K562 (cell line): ENCODE measurements around the gene COASY. TPM values are rescaled to one million over a fixed set of nuclear protein-coding genes. Genes with fewer than 3 reads are reported as not detected.
A peak's percentile ranks its signal among the peaks of the same experiment; 100 is the strongest.

Experiments used
- E2F3 ChIP-seq: fragments of 250-450 bp; sonication (Bioruptor Pico); IDR thresholded peaks from 2 replicates; pipeline ENCODE4 v1.4.0; 2020; ENCODE audit warnings: mild to moderate bottlenecking
- KLF6 ChIP-seq: fragments of 250-450 bp; sonication (Bioruptor Pico); IDR thresholded peaks from 2 replicates; pipeline ENCODE4 v1.4.0; 2020; ENCODE audit warnings: mild to moderate bottlenecking, moderate library complexity, borderline replicate concordance
- MEF2A ChIP-seq: IDR thresholded peaks from 2 replicates; pipeline ENCODE4 v1.6.1; 2011; ENCODE audit warnings: low read depth, mild to moderate bottlenecking, low read length, moderate library complexity; ENCODE audit not compliant: control insufficient read depth
- MIER1 ChIP-seq: fragments of 450-650 bp; IDR thresholded peaks from 2 replicates; pipeline ENCODE4 v1.6.1; 2016; ENCODE audit warnings: antibody characterized with exemption, mild to moderate bottlenecking, low read depth
- NFRKB ChIP-seq: fragments of 450-650 bp; IDR thresholded peaks from 2 replicates; pipeline ENCODE4 v1.6.1; 2016; ENCODE audit warnings: low read depth
- NFXL1 ChIP-seq: fragments of 450-650 bp; formaldehyde crosslinking; IDR thresholded peaks from 2 replicates; pipeline ENCODE4 v1.4.0; 2021; ENCODE audit warnings: mild to moderate bottlenecking
- NR2C1 ChIP-seq, 2 experiments: fragments of 450-650 bp; IDR thresholded peaks; 2 replicates each; pipeline ENCODE4 v1.6.1; 2017; ENCODE audit warnings: mild to moderate bottlenecking in 2 of 2, antibody characterized with exemption in 1 of 2, inconsistent platforms in 1 of 2, missing compliant biosample characterization in 1 of 2, missing genetic modification characterization in 1 of 2
- SAFB2 ChIP-seq: fragments of 200-400 bp; formaldehyde crosslinking; IDR thresholded peaks from 2 replicates; pipeline ENCODE4 v1.6.1; 2018; ENCODE audit warnings: borderline replicate concordance, low read length, low read depth, moderate library complexity; ENCODE audit not compliant: severe bottlenecking
- SAP30 ChIP-seq: fragments of 200-600 bp; sonication (generic); IDR thresholded peaks from 2 replicates; pipeline ENCODE4 v1.6.1; 2012; ENCODE audit warnings: borderline replicate concordance, low read depth, mild to moderate bottlenecking, moderate library complexity, low read length, control low read depth, inconsistent platforms; ENCODE audit not compliant: insufficient read depth, poor library complexity, severe bottlenecking
- ZBTB1 ChIP-seq: sonication (generic); formaldehyde crosslinking; IDR thresholded peaks from 2 replicates; pipeline ENCODE4 v1.8.1; 2023; ENCODE audit warnings: missing genetic modification reagents, low read depth, mild to moderate bottlenecking, borderline replicate concordance
- ZBTB17 ChIP-seq: fragments of 450-650 bp; formaldehyde crosslinking; IDR thresholded peaks from 2 replicates; pipeline ENCODE4 v1.4.0; 2020; ENCODE audit warnings: mild to moderate bottlenecking
- polyA plus RNA-seq, 8 experiments: library from polyadenylated mRNA; depleted of rRNA in 4 of 8; stranded (reverse) in 5 of 8; unstranded in 3 of 8; fragments of >200 nt; fragmentation: Nextera tagmentation in 2 of 8; fragmentation: Illumina TruSeq in 1 of 8; extraction: Ambion mirVana in 2 of 8; extraction: Trizol in 1 of 8; gene quantifications; 2 replicates each; pipeline versions ENCODE4 v1.2.1 to v1.2.3, GENCODE V29; 2011 to 2014; ENCODE audit warnings: inconsistent platforms in 1 of 8, missing spikeins in 1 of 8
- total RNA-seq, 7 experiments: library from RNA; depleted of rRNA in 6 of 7; stranded (reverse); fragments of >200 nt in 6 of 7; fragmentation: Illumina TruSeq in 2 of 7; extraction: Trizol in 2 of 7; gene quantifications; 2 replicates each; pipeline versions ENCODE4 v1.2.1 to v1.2.3, GENCODE V29; 2011 to 2021; ENCODE audit warnings: low replicate concordance in 1 of 7
- TF ChIP-seq, protein P1 (sequence below): IDR thresholded peaks from 2 replicates; pipeline ENCODE4 v1.6.1; 2011; ENCODE audit warnings: borderline replicate concordance, low read depth, mild to moderate bottlenecking, moderate library complexity, low read length; ENCODE audit not compliant: insufficient read depth, poor library complexity, severe bottlenecking
- TF ChIP-seq, protein P2 (sequence below): fragments of 450-650 bp; conservative IDR thresholded peaks from 2 replicates; pipeline ENCODE4 v1.6.1; 2016; ENCODE audit warnings: missing genetic modification characterization, low read depth, mild to moderate bottlenecking, missing compliant biosample characterization, moderate library complexity
- TF ChIP-seq, protein P3 (sequence below): fragments of 450-650 bp; formaldehyde crosslinking; IDR thresholded peaks from 2 replicates; pipeline ENCODE4 v1.4.0; 2022; ENCODE audit warnings: missing genetic modification characterization
- TF ChIP-seq, protein P4 (sequence below): fragments of 250-450 bp; sonication (Bioruptor Pico); IDR thresholded peaks from 2 replicates; pipeline ENCODE4 v1.9.0; 2021; ENCODE audit warnings: mild to moderate bottlenecking
- TF ChIP-seq, protein P5 (sequence below): fragments of 250-450 bp; sonication (Bioruptor Pico); IDR thresholded peaks from 2 replicates; pipeline ENCODE4 v1.8.0; 2022; ENCODE audit warnings: inconsistent platforms, mild to moderate bottlenecking, moderate library complexity, borderline replicate concordance

COASY gene
- total and polyA plus RNA-seq, 9 of the 15 experiments (the other 6 are each of a cell fraction or from before 2014, with no cell fraction given): 25.4 to 175 (median 62.3) TPM

DNA sequence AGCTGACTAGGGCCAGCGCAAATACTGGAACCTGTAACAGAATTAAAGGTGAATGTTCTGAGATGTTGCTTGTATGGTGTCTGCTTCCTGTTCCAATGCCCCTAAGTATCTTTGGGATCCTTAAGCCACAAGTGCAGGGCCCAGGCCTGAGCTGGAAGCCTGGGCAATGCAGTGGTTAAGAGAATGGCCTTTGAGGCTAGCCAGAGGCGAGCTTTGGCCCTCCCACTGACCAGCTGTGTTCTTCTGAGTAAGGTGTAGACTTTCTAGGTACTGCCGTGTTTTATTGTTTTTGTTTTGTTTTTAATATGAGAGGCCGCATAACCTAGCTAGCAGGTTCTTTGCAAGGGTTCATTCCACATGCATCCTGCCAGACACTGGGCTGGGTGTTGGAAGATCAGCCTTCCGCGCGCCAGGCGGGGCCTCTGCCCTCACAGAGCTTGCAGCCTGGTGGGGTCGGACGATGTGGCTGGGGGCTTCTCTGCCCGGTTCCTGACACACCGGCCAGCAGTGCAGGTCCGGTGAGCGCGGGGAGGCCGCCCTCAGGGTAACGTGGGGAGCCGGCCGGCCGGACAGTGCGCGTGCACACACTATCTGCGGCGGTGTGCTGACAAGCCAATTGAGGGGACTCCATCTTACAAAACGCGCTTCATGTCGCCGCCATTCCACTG is 4.4 kb downstream of the COASY start (continued):
- TF ChIP-seq, protein P1, sequence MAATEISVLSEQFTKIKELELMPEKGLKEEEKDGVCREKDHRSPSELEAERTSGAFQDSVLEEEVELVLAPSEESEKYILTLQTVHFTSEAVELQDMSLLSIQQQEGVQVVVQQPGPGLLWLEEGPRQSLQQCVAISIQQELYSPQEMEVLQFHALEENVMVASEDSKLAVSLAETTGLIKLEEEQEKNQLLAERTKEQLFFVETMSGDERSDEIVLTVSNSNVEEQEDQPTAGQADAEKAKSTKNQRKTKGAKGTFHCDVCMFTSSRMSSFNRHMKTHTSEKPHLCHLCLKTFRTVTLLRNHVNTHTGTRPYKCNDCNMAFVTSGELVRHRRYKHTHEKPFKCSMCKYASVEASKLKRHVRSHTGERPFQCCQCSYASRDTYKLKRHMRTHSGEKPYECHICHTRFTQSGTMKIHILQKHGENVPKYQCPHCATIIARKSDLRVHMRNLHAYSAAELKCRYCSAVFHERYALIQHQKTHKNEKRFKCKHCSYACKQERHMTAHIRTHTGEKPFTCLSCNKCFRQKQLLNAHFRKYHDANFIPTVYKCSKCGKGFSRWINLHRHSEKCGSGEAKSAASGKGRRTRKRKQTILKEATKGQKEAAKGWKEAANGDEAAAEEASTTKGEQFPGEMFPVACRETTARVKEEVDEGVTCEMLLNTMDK: no peak
- TF ChIP-seq, protein P2, sequence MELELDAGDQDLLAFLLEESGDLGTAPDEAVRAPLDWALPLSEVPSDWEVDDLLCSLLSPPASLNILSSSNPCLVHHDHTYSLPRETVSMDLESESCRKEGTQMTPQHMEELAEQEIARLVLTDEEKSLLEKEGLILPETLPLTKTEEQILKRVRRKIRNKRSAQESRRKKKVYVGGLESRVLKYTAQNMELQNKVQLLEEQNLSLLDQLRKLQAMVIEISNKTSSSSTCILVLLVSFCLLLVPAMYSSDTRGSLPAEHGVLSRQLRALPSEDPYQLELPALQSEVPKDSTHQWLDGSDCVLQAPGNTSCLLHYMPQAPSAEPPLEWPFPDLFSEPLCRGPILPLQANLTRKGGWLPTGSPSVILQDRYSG: peak; percentile 50; the same call in 1 of the 2 replicates
- TF ChIP-seq SAFB2 (no peak), ZBTB17 (CRISPR knock-in tag) (peak; percentile 46; the same call in 1 of the 2 replicates), E2F3 (peak; percentile 77; the same call in 1 of the 2 replicates), SAP30 (no peak), NR2C1 (IDR thresholded peaks at IDR 0.05) (no peak), NR2C1 (tag; IDR thresholded peaks at IDR 0.05) (peak; percentile 18; the same call in 1 of the 2 replicates), KLF6 (CRISPR knock-in tag) (no peak), MEF2A (no peak), ZBTB1 (no peak), NFXL1 (CRISPR knock-in tag) (peak; percentile 65; the same call in 1 of the 2 replicates), MIER1 (peak; percentile 65; the same call in 1 of the 2 replicates), NFRKB (0 out of 2 replicates have a peak, but pooled peaks have one; percentile 18)
- TF ChIP-seq, protein P3, sequence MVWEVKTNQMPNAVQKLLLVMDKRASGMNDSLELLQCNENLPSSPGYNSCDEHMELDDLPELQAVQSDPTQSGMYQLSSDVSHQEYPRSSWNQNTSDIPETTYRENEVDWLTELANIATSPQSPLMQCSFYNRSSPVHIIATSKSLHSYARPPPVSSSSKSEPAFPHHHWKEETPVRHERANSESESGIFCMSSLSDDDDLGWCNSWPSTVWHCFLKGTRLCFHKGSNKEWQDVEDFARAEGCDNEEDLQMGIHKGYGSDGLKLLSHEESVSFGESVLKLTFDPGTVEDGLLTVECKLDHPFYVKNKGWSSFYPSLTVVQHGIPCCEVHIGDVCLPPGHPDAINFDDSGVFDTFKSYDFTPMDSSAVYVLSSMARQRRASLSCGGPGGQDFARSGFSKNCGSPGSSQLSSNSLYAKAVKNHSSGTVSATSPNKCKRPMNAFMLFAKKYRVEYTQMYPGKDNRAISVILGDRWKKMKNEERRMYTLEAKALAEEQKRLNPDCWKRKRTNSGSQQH (CRISPR knock-in tag): peak; percentile 68; the same call in 1 of the 2 replicates
- TF ChIP-seq, protein P4, sequence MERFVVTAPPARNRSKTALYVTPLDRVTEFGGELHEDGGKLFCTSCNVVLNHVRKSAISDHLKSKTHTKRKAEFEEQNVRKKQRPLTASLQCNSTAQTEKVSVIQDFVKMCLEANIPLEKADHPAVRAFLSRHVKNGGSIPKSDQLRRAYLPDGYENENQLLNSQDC: no peak
- TF ChIP-seq, protein P5, sequence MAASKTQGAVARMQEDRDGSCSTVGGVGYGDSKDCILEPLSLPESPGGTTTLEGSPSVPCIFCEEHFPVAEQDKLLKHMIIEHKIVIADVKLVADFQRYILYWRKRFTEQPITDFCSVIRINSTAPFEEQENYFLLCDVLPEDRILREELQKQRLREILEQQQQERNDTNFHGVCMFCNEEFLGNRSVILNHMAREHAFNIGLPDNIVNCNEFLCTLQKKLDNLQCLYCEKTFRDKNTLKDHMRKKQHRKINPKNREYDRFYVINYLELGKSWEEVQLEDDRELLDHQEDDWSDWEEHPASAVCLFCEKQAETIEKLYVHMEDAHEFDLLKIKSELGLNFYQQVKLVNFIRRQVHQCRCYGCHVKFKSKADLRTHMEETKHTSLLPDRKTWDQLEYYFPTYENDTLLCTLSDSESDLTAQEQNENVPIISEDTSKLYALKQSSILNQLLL (CRISPR knock-in tag): no peak
